Measurements from ENCODE around the gene TXNDC17.
"Not testable (repeated sequence)": the region's sequence is repeated elsewhere in the genome, so short reads cannot be mapped to it uniquely, and the experiment has no call there.

TXNDC17 gene

GRCh38 chr17:6637458-6637840, 3.4 kb upstream of the TXNDC17 start:
- no peak for DNase-seq (ENCODE audit: low read depth)

GRCh38 chr17:6638046-6638908, 2.6 kb upstream of the TXNDC17 start:
- no peak for DNase-seq (ENCODE audit: low read depth)

GRCh38 chr17:6639014-6639585, 1.8 kb upstream of the TXNDC17 start:
- no peak for DNase-seq (ENCODE audit: low read depth)

- DNase-seq (ENCODE audit: low read depth): no peak
Measured at GRCh38 chr17:6639586-6640535, 999 bp upstream of the TXNDC17 start.

GRCh38 chr17:6641247-6641863, 495 bp downstream of the TXNDC17 start:
- DNase-seq (ENCODE audit: low read depth): no peak

GRCh38 chr17:6642592-6642991, 1.7 kb downstream of the TXNDC17 start:
- no peak for DNase-seq (ENCODE audit: low read depth)

GRCh38 chr17:6643451-6644125, 2.7 kb downstream of the TXNDC17 start:
- DNase-seq (ENCODE audit: low read depth): no peak

- DNase-seq (ENCODE audit: low read depth): no peak
Measured at GRCh38 chr17:6648181-6648580, 7.3 kb downstream of the TXNDC17 start.

GRCh38 chr17:6651354-6651918, 10.6 kb downstream of the TXNDC17 start, which contains the start of the genes C17orf100 and MED31:
Gene C17orf100, plus strand, starts transcription at chr17:6651762. Its CDS starts 152 bp downstream, at chr17:6651914.
Gene MED31, minus strand, starts transcription at chr17:6651605. Its CDS starts 77 bp downstream, at chr17:6651528.
- peak; percentile 89 for DNase-seq (ENCODE audit: low read depth)

- DNase-seq (ENCODE audit: low read depth): no peak
Measured at GRCh38 chr17:6651919-6652452, 11.1 kb downstream of the TXNDC17 start.

- no peak for DNase-seq (ENCODE audit: low read depth)
Measured at GRCh38 chr17:6654841-6655731, 14.2 kb downstream of the TXNDC17 start.

GRCh38 chr17:6655732-6656361, 15.0 kb downstream of the TXNDC17 start:
- DNase-seq (ENCODE audit: low read depth): not testable (repeated sequence)

GRCh38 chr17:6656797-6657632, 16.2 kb downstream of the TXNDC17 start:
- DNase-seq (ENCODE audit: low read depth): peak; percentile 27

GRCh38 chr17:6657633-6658287, 16.9 kb downstream of the TXNDC17 start:
- DNase-seq (ENCODE audit: low read depth): no peak

- DNase-seq (ENCODE audit: low read depth): not testable (repeated sequence)
Measured at GRCh38 chr17:6658411-6658810, 17.6 kb downstream of the TXNDC17 start.

- DNase-seq (ENCODE audit: low read depth): no peak
Measured at GRCh38 chr17:6660101-6660500, 19.2 kb downstream of the TXNDC17 start.

- no peak for DNase-seq (ENCODE audit: low read depth)
Measured at GRCh38 chr17:6660805-6661463, 20.1 kb downstream of the TXNDC17 start.
